Activated naive CD8-positive, alpha-beta T cell treated with anti-CD3 and anti-CD28 coated beads, Interleukin-2, amount 50 U/mL, for 24 hours (primary cell): ENCODE results near the gene TACC2.

Source experiments
- ATAC-seq: fragments of 150-1000 bp; cut with Tn5 transposase; one replicate; pipeline ENCODE4 v1.10.0; 2021
- DNase-seq: peaks from one replicate; pipeline ENCODE4 v3.0.0; 2021
- H3K27ac Mint-ChIP-seq: one replicate; pipeline ENCODE4 v1.8.0; 2021; ENCODE audit warnings: mild to moderate bottlenecking, mixed read lengths
- H3K27me3 Mint-ChIP-seq: one replicate; pipeline ENCODE4 v1.8.0; 2021; ENCODE audit warnings: mixed read lengths
- H3K36me3 Mint-ChIP-seq: one replicate; pipeline ENCODE4 v1.8.0; 2021; ENCODE audit warnings: low read depth, mixed read lengths
- H3K4me1 Mint-ChIP-seq: one replicate; pipeline ENCODE4 v1.8.0; 2021; ENCODE audit warnings: mixed read lengths
- H3K4me3 Mint-ChIP-seq: one replicate; pipeline ENCODE4 v1.8.0; 2021; ENCODE audit warnings: mild to moderate bottlenecking, moderate library complexity, mixed read lengths
- H3K9me3 Mint-ChIP-seq: one replicate; pipeline ENCODE4 v1.8.0; 2021; ENCODE audit warnings: mixed read lengths

TACC2 gene

DNA sequence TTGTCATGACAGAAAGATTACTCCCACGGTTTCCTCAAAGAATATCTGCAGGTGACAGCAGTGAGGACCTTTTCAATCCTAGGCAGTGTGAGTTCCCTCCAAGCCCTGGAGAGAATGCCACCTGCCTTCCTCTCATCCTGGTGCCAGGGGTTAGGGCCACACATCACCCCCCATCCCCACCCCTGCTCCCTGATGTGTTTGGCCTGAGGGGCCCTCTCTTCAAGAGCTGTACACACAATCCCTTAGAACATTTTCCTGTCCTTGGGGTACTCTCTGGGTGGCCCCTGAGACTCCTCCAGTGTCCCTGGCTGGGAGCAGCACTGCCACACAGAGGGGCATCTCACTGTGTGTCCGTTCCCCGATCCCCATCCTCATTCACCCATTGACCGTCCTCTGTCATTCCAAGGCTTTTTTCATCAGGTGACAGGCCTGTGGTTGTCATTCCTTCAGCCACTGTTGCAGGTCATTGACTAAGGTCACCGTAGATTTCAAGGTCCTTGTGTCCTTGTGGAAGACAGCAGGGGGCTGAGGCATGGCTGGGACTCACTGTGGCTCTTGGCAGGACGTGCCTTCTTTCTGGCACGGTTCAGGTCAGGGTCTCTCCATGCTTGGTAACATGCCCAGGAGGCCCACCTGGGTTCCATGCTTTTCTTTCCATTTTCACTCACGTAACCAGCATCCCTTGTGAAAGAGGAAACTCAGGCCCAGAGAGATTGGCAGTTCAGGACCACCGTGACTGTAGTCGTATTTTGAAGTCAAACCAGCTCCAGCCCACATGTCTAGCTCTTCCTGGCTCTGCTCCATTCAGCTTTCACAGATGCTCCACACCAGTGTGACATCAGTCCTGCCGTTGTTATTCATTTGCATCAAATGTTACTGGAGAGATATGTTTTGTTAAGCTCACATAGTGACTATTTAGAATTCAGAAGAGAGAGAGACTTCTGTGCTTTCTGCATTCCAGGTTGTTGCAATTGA, 255.3 kb downstream of the TACC2 start:
- Mint-ChIP-seq H3K4me1 (no peaks in the 10 kb centered on the region), H3K4me3 (no peak overlapping the region), H3K36me3 (no peaks in the 10 kb centered on the region), H3K27me3 (peaks cover 4% of the 10 kb centered on the region), H3K27ac (no peak overlapping the region), H3K9me3 (no peaks in the 10 kb centered on the region)
- DNase-seq: no peak
- ATAC-seq: no peak

DNA sequence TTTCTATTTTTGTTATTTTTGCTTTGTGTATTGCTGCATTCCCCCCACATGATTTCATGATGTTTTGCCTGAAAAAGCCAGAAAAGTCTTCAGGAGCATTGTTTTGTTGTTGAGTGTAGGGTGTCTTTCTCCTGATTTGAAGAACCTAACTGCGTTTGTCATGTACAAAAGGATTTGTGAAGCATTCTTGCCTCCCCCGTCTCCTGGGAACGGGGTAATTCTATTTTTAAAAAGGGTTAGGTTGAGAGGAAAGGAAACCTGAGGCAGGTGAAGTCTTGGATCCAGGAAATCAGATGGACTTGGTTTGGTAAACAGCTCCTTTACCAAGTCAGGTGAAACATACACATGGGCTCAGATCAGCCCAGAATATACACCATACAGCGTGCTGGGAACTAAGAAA, 256.2 kb downstream of the TACC2 start:
- Mint-ChIP-seq H3K36me3 (no peaks in the 10 kb centered on the region), H3K9me3 (no peaks in the 10 kb centered on the region), H3K27ac (no peak overlapping the region), H3K27me3 (peaks cover 4% of the 10 kb centered on the region), H3K4me3 (no peak overlapping the region), H3K4me1 (no peaks in the 10 kb centered on the region)
- DNase-seq: no peak
- no peak for ATAC-seq

DNA sequence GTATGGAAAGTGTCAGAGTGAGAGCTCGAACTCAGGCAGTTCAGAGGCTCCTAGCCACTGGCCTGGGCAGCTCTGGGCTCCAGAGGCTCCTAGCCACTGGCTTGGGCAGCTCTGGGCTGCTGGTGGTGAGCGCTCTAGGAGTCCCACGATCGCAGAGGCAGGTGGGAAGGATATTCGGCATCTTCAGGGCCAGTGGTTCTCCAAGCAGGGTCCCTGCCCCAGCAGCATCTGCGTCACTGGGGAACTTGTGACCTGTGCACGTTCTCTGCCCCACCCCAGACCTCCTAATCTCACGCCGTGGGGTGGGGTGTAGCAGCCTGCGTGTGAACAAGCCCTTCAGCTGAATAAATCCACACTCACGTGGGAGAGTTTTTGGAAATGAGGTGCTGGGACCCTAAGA, 256.9 kb downstream of the TACC2 start:
- H3K9me3 Mint-ChIP-seq: no peaks in the 10 kb centered on the region
- ATAC-seq (no peak), DNase-seq (no peak)
- H3K27ac Mint-ChIP-seq: no peak overlapping the region
- H3K4me1 Mint-ChIP-seq: no peaks in the 10 kb centered on the region
- H3K27me3 Mint-ChIP-seq: peaks cover 4% of the 10 kb centered on the region
- H3K36me3 Mint-ChIP-seq: no peaks in the 10 kb centered on the region
- H3K4me3 Mint-ChIP-seq: no peak overlapping the region

DNA sequence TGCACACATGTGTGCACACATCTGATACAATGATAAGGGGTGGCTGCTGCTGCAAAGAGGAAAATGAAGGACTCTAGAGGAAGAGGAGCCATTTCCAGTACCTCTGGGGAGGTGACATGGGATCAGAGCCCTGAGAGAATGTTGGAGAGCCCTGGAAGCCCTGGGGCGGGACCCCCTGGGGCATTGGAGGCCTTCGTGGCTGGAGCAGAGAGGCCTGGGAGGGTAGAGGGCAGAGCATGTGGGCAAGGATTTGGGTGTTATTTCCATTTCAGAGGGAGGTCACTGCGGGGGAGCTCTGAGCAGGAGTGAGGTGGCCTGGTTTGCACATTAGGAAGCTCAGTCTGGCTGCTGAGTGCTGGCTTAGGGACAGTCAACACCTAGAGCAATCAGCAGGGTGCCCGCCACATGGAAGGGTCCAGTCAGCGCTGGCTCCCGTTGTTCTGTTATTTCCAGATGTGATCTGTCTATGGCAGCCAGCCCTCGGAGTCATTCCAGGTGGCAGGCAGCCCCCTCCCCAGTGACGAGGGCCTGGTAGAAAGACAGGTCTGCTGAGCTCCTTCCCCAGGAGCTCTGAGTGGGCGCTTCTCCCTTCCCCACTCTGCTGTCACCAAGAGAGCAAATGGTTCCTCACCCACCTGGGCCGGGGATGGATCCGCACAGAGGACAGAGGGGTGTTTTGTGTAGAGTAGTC, 258.0 kb downstream of the TACC2 start:
- H3K36me3 Mint-ChIP-seq: no peaks in the 10 kb centered on the region
- no peak for ATAC-seq
- H3K4me1 Mint-ChIP-seq: no peaks in the 10 kb centered on the region
- H3K27ac Mint-ChIP-seq: no peak overlapping the region
- no peaks in the 10 kb centered on the region for H3K9me3 Mint-ChIP-seq
- DNase-seq: no peak
- H3K27me3 Mint-ChIP-seq: peaks cover 4% of the 10 kb centered on the region
- H3K4me3 Mint-ChIP-seq: no peak overlapping the region

DNA sequence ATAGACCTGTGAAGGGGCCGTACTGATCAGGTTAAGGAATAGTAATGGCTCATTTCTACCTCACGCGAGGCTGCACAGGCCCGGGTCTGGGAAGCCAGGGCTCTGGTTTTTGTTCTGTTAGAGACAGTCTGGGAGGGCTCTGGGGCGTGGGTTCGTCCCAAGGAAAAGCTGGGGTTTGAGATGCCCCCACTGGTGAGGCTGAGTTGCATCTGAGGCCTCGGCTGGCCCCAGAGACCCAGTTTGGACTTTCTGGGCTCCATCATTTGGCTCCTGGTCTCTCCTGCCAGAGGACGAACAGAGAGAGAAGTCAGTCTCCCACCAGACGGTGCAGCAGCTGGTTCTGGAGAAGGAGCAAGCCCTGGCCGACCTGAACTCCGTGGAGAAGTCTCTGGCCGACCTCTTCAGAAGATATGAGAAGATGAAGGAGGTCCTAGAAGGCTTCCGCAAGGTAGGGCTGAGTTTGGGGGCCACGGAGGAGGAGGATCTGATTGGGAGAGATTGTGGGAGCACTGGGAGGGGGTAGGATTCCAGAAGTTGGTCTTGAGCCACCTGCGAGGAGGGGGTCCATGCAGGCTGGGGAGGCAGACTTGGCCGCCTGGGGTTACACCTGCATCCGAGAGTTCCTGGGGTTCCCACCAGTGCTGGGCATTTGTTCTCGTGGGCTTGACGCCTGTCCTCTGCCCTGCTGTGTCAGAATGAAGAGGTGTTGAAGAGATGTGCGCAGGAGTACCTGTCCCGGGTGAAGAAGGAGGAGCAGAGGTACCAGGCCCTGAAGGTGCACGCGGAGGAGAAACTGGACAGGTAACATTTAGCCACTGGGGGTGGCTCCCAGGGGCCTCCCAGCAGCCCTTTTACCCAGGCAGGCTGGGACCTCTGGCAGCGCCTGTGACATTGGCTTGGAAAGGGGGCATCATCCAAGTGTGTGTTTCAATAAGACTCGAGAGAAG, 259.7 kb downstream of the TACC2 start:
- Mint-ChIP-seq H3K27me3 (peaks cover 4% of the 10 kb centered on the region), H3K9me3 (no peaks in the 10 kb centered on the region), H3K4me1 (no peaks in the 10 kb centered on the region), H3K27ac (no peak overlapping the region), H3K36me3 (no peaks in the 10 kb centered on the region), H3K4me3 (no peak overlapping the region)
- no peak for ATAC-seq
- no peak for DNase-seq

DNA sequence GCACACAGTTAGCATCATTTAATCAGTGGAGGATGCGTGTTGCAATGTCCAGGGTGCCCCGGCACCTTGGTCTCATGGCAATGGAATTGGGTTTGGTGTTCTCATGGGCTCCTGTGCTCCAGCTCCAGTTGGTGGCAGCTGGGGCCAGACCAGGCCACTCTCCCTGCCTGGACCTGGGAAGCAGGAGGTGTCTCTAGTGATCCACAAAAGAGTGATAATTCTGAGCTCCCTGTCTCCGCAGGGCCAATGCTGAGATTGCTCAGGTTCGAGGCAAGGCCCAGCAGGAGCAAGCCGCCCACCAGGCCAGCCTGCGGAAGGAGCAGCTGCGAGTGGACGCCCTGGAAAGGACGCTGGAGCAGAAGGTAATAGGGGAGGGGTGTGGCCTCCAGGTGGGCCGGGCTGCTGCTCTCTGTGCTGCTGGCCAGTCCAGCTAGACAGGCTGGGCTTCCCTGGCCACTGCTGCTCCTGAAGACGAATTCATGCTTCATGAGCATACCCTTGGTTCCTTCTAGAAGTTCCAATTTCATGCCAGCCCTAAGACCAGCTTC, 260.4 kb downstream of the TACC2 start:
- no peak overlapping the region for H3K27ac Mint-ChIP-seq
- peaks cover 4% of the 10 kb centered on the region for H3K27me3 Mint-ChIP-seq
- H3K9me3 Mint-ChIP-seq: no peaks in the 10 kb centered on the region
- DNase-seq (no peak), ATAC-seq (no peak)
- no peaks in the 10 kb centered on the region for H3K4me1 Mint-ChIP-seq
- H3K4me3 Mint-ChIP-seq: no peak overlapping the region
- no peaks in the 10 kb centered on the region for H3K36me3 Mint-ChIP-seq

DNA sequence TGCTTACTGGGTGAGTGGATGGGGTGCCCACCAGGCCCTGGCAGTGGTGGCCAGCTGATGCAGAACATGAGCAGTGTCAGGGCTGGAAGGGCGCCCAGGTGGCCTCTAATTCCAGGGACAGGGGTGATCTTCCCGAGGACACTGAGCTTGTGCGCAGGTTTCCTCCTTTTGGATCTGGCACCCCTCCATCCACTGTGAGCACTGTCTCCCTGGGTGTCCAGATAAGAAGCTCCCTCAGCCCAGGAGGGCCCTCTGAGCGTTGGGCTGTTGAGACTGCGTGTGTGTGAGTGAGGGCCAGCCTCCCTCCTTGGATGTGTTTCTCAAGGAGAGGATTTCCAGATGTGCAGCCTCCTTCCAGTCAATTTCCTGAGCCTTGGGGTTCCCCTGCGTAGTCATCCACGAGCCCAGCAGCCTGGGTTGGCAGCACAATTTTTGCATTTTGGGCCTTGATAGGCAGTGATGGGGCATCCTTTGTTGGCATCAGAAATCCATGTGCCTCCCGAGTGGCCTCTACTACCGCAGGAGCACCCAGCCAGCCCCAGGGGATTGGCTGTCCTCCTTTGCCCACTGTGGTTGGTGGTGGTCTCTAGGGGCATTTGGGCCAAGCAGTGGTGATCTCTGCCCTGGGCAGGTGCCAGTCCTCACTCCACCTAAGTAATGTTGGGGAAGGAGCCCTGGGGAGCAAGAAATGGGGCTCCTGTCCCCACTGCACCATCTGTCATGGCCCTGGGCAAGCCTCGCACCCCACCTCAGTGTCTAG, 261.2 kb downstream of the TACC2 start:
- DNase-seq (no peak), ATAC-seq (no peak)
- Mint-ChIP-seq H3K9me3 (no peaks in the 10 kb centered on the region), H3K27me3 (peaks cover 3% of the 10 kb centered on the region), H3K27ac (no peak overlapping the region), H3K4me3 (no peak overlapping the region), H3K4me1 (no peaks in the 10 kb centered on the region), H3K36me3 (no peaks in the 10 kb centered on the region)

DNA sequence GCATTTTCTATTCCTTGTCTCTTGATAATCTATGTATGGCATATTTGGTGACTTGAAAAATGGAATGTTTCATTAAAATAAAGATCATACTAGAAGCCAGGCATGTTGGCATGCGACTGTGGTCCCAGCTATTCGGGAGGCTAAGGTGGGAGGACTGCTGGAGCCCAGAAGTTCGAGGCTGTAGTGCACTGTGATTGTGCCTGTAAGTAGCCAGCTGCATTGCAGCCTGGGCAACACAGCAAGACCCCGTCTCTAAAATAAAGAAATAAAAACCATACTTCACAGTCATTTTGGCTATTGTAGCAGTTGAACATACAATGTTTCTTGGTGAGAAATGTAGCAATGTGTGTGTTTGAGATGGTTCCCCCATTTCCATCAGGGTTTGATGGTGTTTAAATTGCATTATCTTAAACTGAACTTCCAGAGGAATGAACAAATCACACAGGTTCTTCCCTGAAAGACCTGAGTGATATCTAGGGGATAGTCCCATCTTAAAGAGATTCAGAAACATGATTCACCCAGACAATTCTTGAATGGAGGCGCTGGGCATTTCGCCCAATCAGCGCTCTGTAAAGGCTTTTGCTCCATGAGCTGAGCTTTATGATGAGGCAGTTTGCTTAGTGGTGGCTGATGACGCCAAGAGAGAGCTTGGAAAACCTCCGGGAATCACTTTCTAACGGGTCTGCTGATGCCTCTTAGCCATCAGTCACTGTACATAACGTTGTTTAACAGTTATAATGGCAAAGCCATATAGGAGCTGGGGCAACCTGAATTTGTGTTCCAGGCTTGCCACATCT, 262.7 kb downstream of the TACC2 start:
- peaks cover 6% of the 10 kb centered on the region for H3K27me3 Mint-ChIP-seq
- H3K36me3 Mint-ChIP-seq: no peaks in the 10 kb centered on the region
- no peaks in the 10 kb centered on the region for H3K9me3 Mint-ChIP-seq
- no peaks in the 10 kb centered on the region for H3K4me1 Mint-ChIP-seq
- DNase-seq: no peak
- H3K4me3 Mint-ChIP-seq: no peak overlapping the region
- H3K27ac Mint-ChIP-seq: no peak overlapping the region
- no peak for ATAC-seq

DNA sequence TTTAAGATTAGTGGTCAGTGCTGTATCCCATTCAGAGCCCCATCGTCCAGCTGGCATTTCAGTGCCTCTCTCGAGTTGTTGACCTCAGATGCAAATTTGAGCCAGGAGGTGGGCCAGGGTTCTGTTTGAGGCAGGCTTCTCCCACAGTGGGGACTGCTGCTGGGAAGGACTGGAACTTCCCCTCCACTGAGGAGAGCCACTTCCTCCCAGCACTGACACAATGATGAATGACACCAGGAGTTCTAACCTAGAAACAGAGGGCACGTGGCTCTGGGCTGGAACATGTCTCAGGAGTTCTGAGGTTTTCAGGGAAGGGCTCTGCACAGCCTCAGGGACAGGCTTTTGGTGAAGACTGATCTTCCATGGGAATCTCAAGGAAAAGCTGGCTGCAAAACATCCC, 263.8 kb downstream of the TACC2 start:
- ATAC-seq (no peak), DNase-seq (no peak)
- no peaks in the 10 kb centered on the region for H3K36me3 Mint-ChIP-seq
- no peak overlapping the region for H3K27ac Mint-ChIP-seq
- H3K4me3 Mint-ChIP-seq: no peak overlapping the region
- H3K27me3 Mint-ChIP-seq: peaks cover 9% of the 10 kb centered on the region
- H3K4me1 Mint-ChIP-seq: no peaks in the 10 kb centered on the region
- no peaks in the 10 kb centered on the region for H3K9me3 Mint-ChIP-seq

DNA sequence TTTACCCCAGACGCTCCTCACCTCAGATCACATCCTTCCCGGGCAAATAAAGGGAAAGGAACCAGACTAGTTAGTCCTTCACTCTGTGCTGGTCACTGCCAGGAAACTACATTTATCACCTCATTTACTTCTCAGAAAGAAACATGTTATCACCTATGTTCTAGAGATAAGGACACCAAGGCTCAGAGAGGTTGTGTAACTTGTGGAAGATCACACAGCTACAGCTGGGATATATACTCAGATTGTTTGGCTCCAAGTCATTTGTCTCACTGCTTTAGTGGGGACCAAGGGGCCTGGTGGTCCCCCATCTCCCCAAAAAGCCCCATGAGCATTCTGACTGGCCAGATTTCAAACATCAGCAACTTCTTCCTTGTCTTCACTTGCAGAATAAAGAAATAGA, 264.6 kb downstream of the TACC2 start:
- Mint-ChIP-seq H3K36me3 (no peaks in the 10 kb centered on the region), H3K27me3 (peaks cover 9% of the 10 kb centered on the region), H3K4me1 (no peaks in the 10 kb centered on the region), H3K27ac (no peak overlapping the region), H3K4me3 (no peak overlapping the region), H3K9me3 (no peaks in the 10 kb centered on the region)
- DNase-seq (no peak), ATAC-seq (no peak)

DNA sequence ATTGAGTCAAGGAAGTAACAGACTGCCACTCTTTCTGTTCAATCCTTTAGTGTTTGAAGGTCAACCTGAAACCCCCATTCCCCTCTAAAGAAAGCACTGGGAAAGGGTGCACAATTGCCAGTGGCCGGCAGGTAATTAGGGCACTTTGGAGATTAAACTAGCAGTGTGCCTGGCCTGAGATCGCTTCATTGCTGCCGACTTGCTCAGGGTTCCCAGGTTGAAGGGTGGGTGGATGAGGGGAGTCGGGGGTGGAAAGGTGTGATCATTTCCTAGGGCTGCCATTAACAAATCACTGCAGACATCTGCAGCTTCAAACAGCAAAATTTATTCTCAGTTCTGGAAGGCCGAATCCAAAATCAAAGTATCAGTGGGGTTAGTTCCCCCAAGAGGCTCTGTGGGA, 265.9 kb downstream of the TACC2 start:
- no peaks in the 10 kb centered on the region for H3K36me3 Mint-ChIP-seq
- no peak overlapping the region for H3K4me3 Mint-ChIP-seq
- no peak for ATAC-seq
- DNase-seq: no peak
- no peaks in the 10 kb centered on the region for H3K9me3 Mint-ChIP-seq
- H3K27me3 Mint-ChIP-seq: peaks cover 9% of the 10 kb centered on the region
- H3K4me1 Mint-ChIP-seq: no peaks in the 10 kb centered on the region
- no peak overlapping the region for H3K27ac Mint-ChIP-seq

DNA sequence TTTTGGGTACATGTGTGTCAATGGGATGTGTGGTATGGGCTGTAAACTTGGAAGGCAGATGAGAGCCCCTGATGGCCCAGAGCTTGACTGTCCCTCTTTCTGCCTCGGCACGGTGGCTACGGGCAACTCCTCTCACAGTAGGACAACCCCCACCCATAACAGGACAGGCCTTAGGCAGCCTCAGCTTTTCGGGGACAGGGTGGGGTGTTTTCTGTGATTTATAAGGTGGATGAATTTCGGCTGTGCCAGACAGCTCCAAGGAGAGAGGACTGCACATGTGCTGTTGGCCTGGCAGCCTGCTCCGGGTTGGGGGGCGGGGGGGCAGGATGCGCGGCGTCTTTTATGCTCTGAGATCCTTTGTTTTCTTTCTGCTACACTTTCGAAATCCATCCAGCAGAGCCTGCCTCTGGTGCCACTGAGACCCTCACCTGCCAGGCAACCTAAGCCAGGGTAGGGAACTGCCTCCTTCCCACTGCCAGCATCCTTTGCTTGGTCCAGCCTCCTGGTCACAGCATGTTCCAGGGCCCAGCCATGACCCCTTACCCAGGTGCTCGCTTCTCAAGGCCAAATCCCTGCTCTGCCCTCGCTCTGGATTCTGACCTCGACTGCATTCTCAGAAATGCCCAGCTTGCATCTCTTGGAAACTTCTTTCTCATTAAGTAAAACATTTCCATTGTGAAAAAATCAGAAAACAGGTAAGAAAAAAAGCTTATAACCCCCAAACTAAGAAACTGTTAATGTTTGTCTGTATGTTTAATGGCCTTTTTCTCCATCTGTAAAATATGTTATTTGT, 266.7 kb downstream of the TACC2 start:
- H3K4me3 Mint-ChIP-seq: no peak overlapping the region
- H3K36me3 Mint-ChIP-seq: no peaks in the 10 kb centered on the region
- peaks cover 15% of the 10 kb centered on the region for H3K27me3 Mint-ChIP-seq
- ATAC-seq (no peak), DNase-seq (no peak)
- no peaks in the 10 kb centered on the region for H3K9me3 Mint-ChIP-seq
- H3K4me1 Mint-ChIP-seq: no peaks in the 10 kb centered on the region
- no peak overlapping the region for H3K27ac Mint-ChIP-seq
